ENCODE measurements around the gene CTRB2.

GRCh38 chr16:75208242-75208825 is 1.4 kb upstream of the CTRB2 start:
- TF ChIP-seq POLR2A (IDR thresholded peaks at IDR 0.05) (no peak), CTCF (IDR thresholded peaks at IDR 0.05) (no peak)

Data from suprapubic skin (tissue), 3 donors.